Measurements from ENCODE around the gene CYSTM1. TPM values are rescaled to one million over a fixed set of nuclear protein-coding genes. Genes with fewer than 3 reads are reported as not detected.

CYSTM1 gene, protein sequence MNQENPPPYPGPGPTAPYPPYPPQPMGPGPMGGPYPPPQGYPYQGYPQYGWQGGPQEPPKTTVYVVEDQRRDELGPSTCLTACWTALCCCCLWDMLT
- 6.6 and 12.8 TPM in 2 replicates for polyA plus RNA-seq
- polyA minus RNA-seq, result 3.1 and 5.4 TPM in 2 replicates

DNA sequence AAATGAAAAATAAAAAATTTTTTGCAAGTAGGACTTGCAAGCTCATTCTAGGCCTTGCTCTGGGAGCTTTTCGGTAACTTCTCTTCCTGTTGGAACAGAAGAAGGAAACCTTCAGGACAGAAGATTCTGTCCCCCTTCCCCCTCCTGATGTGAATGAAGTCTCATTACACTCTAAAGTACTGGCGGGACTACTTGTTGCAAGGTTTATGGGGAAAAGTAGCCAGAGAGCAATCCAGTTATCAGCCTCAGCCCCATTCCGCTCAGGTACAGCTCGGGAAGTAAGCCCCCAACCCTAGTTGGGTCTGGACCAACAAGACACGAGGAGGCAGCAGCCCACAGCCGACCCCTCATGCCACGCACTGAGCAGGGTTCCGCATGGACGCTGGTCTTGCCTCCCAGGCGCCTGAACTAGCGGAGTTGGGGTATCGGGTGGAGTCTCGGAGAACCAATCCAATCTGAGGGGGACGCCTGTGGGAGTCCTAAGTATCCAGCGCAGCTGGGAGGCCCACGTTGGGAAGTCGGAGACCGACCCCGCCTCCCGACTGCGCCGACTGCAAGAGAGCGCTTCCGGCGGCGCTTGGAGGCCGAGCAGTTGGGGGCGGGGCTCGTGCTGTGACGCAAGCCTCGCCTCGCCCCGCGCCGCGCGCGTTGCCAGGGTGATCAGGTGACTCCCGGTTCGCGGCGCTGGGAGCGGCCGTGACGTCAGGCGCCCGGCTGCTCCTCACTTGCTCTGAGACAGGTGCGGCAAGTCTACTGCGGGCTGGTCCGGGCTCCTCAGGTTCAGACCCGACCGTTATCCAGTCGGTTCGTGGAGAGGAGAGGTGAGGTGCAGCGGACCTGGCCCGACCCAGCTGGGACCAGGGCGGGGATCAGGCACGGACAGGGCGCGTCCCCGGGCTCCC is at the start of gene CYSTM1:
Gene CYSTM1 (plus strand): TSS at position 724 of the 902 bp plus-strand sequence. CDS start 19,278 bp downstream, outside the sequence.
- no peaks in the 10 kb centered on the region for H3K9me3 ChIP-seq (ENCODE audit: low read length)
- H3K4me2 ChIP-seq (ENCODE audit: low read length), result peak within 1 kb of the TSS; percentile 85
- H3K4me3 ChIP-seq (ENCODE audit: low read length), result peak within 1 kb of the TSS; percentile 100
- H4K20me1 ChIP-seq (ENCODE audit: insufficient read depth), result no peaks in the 10 kb centered on the region
- no peaks in the 10 kb centered on the region for H3K9me2 ChIP-seq (ENCODE audit: insufficient read depth, low read length)
- H3F3A ChIP-seq (ENCODE audit: insufficient read depth, low read length, poor library complexity, severe bottlenecking), result no peaks in the 10 kb centered on the region
- H3K27ac ChIP-seq (ENCODE audit: low read length), result peak within 1 kb of the TSS; percentile 81
- H3K9ac ChIP-seq (ENCODE audit: low read length), result peak within 1 kb of the TSS; percentile 89
- no peaks in the 10 kb centered on the region for H3K79me2 ChIP-seq (replicated peaks; ENCODE audit: insufficient read depth, low read length)
- peak within 1 kb of the TSS; percentile 85 for H2AFZ ChIP-seq (ENCODE audit: low read depth, low read length)
- no peaks in the 10 kb centered on the region for H3K36me3 ChIP-seq (ENCODE audit: insufficient read depth, low read length)
- no peaks in the 10 kb centered on the region for H3K27me3 ChIP-seq (ENCODE audit: insufficient read depth, low read depth, low read length)
- TF ChIP-seq, protein P1, sequence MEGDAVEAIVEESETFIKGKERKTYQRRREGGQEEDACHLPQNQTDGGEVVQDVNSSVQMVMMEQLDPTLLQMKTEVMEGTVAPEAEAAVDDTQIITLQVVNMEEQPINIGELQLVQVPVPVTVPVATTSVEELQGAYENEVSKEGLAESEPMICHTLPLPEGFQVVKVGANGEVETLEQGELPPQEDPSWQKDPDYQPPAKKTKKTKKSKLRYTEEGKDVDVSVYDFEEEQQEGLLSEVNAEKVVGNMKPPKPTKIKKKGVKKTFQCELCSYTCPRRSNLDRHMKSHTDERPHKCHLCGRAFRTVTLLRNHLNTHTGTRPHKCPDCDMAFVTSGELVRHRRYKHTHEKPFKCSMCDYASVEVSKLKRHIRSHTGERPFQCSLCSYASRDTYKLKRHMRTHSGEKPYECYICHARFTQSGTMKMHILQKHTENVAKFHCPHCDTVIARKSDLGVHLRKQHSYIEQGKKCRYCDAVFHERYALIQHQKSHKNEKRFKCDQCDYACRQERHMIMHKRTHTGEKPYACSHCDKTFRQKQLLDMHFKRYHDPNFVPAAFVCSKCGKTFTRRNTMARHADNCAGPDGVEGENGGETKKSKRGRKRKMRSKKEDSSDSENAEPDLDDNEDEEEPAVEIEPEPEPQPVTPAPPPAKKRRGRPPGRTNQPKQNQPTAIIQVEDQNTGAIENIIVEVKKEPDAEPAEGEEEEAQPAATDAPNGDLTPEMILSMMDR (IDR thresholded peaks at IDR 0.05; ENCODE audit: poor library complexity, severe bottlenecking), result peak; percentile 46
- TF ChIP-seq, protein P2, sequence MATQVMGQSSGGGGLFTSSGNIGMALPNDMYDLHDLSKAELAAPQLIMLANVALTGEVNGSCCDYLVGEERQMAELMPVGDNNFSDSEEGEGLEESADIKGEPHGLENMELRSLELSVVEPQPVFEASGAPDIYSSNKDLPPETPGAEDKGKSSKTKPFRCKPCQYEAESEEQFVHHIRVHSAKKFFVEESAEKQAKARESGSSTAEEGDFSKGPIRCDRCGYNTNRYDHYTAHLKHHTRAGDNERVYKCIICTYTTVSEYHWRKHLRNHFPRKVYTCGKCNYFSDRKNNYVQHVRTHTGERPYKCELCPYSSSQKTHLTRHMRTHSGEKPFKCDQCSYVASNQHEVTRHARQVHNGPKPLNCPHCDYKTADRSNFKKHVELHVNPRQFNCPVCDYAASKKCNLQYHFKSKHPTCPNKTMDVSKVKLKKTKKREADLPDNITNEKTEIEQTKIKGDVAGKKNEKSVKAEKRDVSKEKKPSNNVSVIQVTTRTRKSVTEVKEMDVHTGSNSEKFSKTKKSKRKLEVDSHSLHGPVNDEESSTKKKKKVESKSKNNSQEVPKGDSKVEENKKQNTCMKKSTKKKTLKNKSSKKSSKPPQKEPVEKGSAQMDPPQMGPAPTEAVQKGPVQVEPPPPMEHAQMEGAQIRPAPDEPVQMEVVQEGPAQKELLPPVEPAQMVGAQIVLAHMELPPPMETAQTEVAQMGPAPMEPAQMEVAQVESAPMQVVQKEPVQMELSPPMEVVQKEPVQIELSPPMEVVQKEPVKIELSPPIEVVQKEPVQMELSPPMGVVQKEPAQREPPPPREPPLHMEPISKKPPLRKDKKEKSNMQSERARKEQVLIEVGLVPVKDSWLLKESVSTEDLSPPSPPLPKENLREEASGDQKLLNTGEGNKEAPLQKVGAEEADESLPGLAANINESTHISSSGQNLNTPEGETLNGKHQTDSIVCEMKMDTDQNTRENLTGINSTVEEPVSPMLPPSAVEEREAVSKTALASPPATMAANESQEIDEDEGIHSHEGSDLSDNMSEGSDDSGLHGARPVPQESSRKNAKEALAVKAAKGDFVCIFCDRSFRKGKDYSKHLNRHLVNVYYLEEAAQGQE (IDR thresholded peaks at IDR 0.05; ENCODE audit: borderline replicate concordance), result peak; percentile 37
- TF ChIP-seq TAF1 (IDR thresholded peaks at IDR 0.05; ENCODE audit: low read depth) (peak; percentile 67), EP300 (conservative IDR thresholded peaks at IDR 0.05; ENCODE audit: poor library complexity, severe bottlenecking) (peak; percentile 56), RAD21 (conservative IDR thresholded peaks at IDR 0.05) (no peak), POLR2AphosphoS5 (IDR thresholded peaks at IDR 0.05) (peak; percentile 84), MXI1 (conservative IDR thresholded peaks at IDR 0.05; ENCODE audit: poor library complexity, severe bottlenecking) (peak; percentile 74), SMC3 (conservative IDR thresholded peaks at IDR 0.05; ENCODE audit: poor library complexity) (no peak), EZH2 (IDR thresholded peaks at IDR 0.05; ENCODE audit: borderline replicate concordance, insufficient read depth, low read length, poor library complexity, severe bottlenecking) (no peak)

DNA sequence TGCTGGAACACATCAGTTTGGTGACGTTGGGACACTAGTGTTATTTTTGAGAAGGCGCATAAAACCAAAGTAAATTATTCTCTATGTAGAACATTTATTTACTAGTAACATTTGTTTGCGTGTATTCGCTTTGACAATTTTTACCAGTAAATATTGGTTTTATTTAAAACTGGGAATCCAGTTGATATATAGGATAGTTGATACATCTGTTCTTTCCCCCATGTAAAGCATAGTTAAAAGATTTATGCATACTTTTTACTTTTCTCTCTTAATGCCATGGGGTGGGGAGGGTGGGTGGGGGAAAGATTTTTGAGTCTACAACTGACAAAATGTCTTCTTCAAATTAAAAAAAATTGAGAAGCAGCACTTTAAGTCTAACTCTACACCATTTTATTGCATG is 49.4 kb upstream of the CYSTM1 start, which contains the start of gene IGIP:
Gene IGIP (plus strand): TSS at position 301 of the 400 bp plus-strand sequence. CDS start 2,540 bp downstream, outside the sequence.
- H3K9ac ChIP-seq (ENCODE audit: low read length), result no peak within 1 kb of the TSS
- H3F3A ChIP-seq (ENCODE audit: insufficient read depth, low read length, poor library complexity, severe bottlenecking), result no peaks in the 10 kb centered on the region
- TF ChIP-seq MXI1 (conservative IDR thresholded peaks at IDR 0.05; ENCODE audit: poor library complexity, severe bottlenecking) (no peak), TAF1 (IDR thresholded peaks at IDR 0.05; ENCODE audit: low read depth) (no peak), POLR2AphosphoS5 (IDR thresholded peaks at IDR 0.05) (no peak), SMC3 (conservative IDR thresholded peaks at IDR 0.05; ENCODE audit: poor library complexity) (no peak), RAD21 (conservative IDR thresholded peaks at IDR 0.05) (no peak)
- TF ChIP-seq, protein P2 (IDR thresholded peaks at IDR 0.05; ENCODE audit: borderline replicate concordance), result no peak
- no peak within 1 kb of the TSS for H3K4me3 ChIP-seq (ENCODE audit: low read length)
- no peaks in the 10 kb centered on the region for H3K79me2 ChIP-seq (replicated peaks; ENCODE audit: insufficient read depth, low read length)
- H4K20me1 ChIP-seq (ENCODE audit: insufficient read depth), result no peaks in the 10 kb centered on the region
- H3K27me3 ChIP-seq (ENCODE audit: insufficient read depth, low read depth, low read length), result no peaks in the 10 kb centered on the region
- no peak within 1 kb of the TSS for H3K4me2 ChIP-seq (ENCODE audit: low read length)
- no peak within 1 kb of the TSS for H3K27ac ChIP-seq (ENCODE audit: low read length)
- H2AFZ ChIP-seq (ENCODE audit: low read depth, low read length), result no peak within 1 kb of the TSS
- H3K9me2 ChIP-seq (ENCODE audit: insufficient read depth, low read length), result no peaks in the 10 kb centered on the region
- no peaks in the 10 kb centered on the region for H3K9me3 ChIP-seq (ENCODE audit: low read length)
- no peaks in the 10 kb centered on the region for H3K36me3 ChIP-seq (ENCODE audit: insufficient read depth, low read length)

All from neural cell (in vitro differentiated cells).